HepG2 (cell line): ENCODE results near the gene WIPF3. TPM values are rescaled to one million over a fixed set of nuclear protein-coding genes. Genes with fewer than 3 reads are reported as not detected.

Experiments
- ATAC-seq: fragments of 200-7000 bp; cut with Tn5 transposase; 3 replicates; pipeline ENCODE4 v1.9.1; 2020; ENCODE audit warnings: mild to moderate bottlenecking, moderate library complexity
- BruUV-seq: library from RNA; stranded (reverse); fragments of 400-500 nt; replicated peaks from 2 replicates; lab custom pipeline; 2021; lab: Mats Ljungman, UMichigan
- CTCF ChIA-PET: fragments of 300-600 bp; formaldehyde crosslinking; extraction: SDS; loops from one replicate; lab custom pipeline; 2021; ENCODE audit warnings: low total read pairs, inconsistent platforms, low intra/inter-chr PET ratio; lab: Yijun Ruan, JAX
- POLR2A ChIA-PET: fragments of 350-600 bp; sonication (Branson Sonifier 250); formaldehyde crosslinking; loops from one replicate; lab custom pipeline; 2020; ENCODE audit warnings: antibody characterized with exemption, inconsistent platforms; lab: Yijun Ruan, JAX
- DNase-seq: peaks from one replicate; pipeline ENCODE4 v3.0.0-alpha.2; 2015; ENCODE audit warnings: low spot score
- FAIRE-seq: peaks from 3 replicates; lab custom pipeline; 2011; peaks lifted over from hg19 to GRCh38; lab: Jason Lieb, UNC
- H2AFZ ChIP-seq: one replicate; pipeline ENCODE4 v1.6.1; 2011; ENCODE audit warnings: low read length, inconsistent platforms
- H3K27ac ChIP-seq: fragments of 300-600 bp; 3 replicates; pipeline ENCODE4 v1.8.0; 2011; ENCODE audit warnings: mixed run types, mild to moderate bottlenecking, mixed read lengths, low read length, inconsistent platforms; ENCODE audit not compliant: insufficient read depth; ENCODE audit errors: extremely low read length
- H3K27me3 ChIP-seq, 2 experiments: fragments of 200-600 bp in 1 of 2; 2 replicates in 1 of 2; 3 replicates in 1 of 2; pipeline versions ENCODE4 v1.6.0 to v1.8.0; 2011; ENCODE audit warnings: low read length in 2 of 2, mild to moderate bottlenecking in 2 of 2, moderate library complexity in 2 of 2, inconsistent platforms in 1 of 2; ENCODE audit not compliant: insufficient read depth in 2 of 2, control insufficient read depth in 1 of 2
- H3K36me3 ChIP-seq, 2 experiments: fragments of 200-600 bp in 1 of 2; replicated peaks in 1 of 2; 2 replicates in 1 of 2; 3 replicates in 1 of 2; pipeline versions ENCODE4 v1.5.1 to v1.8.0; 2011; ENCODE audit warnings: low read length in 2 of 2, inconsistent platforms in 1 of 2; ENCODE audit not compliant: insufficient read depth in 2 of 2, control insufficient read depth in 1 of 2
- H3K4me1 ChIP-seq: 2 replicates; pipeline ENCODE4 v1.5.1; 2012; ENCODE audit warnings: low read length, inconsistent platforms; ENCODE audit not compliant: insufficient read depth
- H3K4me2 ChIP-seq: 2 replicates; pipeline ENCODE4 v1.6.0; 2011; ENCODE audit warnings: low read depth, low read length, inconsistent platforms
- H3K4me3 ChIP-seq, 3 experiments: fragments of 200-600 bp in 1 of 3; sonication (generic), shearing (Covaris generic) in 1 of 3; replicated peaks in 1 of 3; 2 replicates each; pipeline ENCODE4 v1.5.1; 2011 to 2016; ENCODE audit warnings: low read length in 3 of 3, inconsistent platforms in 2 of 3, low read depth in 2 of 3, mild to moderate bottlenecking in 2 of 3, control low read depth in 1 of 3, mixed read lengths in 1 of 3; ENCODE audit not compliant: insufficient read depth in 1 of 3
- H3K79me2 ChIP-seq: one replicate; pipeline ENCODE4 v1.6.1; 2011; ENCODE audit warnings: low read length, inconsistent platforms; ENCODE audit not compliant: insufficient read depth
- H3K9ac ChIP-seq: 2 replicates; pipeline ENCODE4 v1.6.0; 2011; ENCODE audit warnings: mild to moderate bottlenecking, low read depth, low read length, inconsistent platforms; ENCODE audit not compliant: insufficient read depth
- H3K9me3 ChIP-seq: 2 replicates; pipeline ENCODE4 v1.5.1; 2012; ENCODE audit warnings: mild to moderate bottlenecking, low read length
- H4K20me1 ChIP-seq: 2 replicates; pipeline ENCODE4 v1.6.0; 2011; ENCODE audit warnings: inconsistent platforms, mild to moderate bottlenecking, low read length, moderate library complexity; ENCODE audit not compliant: insufficient read depth
- ARID5B ChIP-seq: IDR thresholded peaks from 2 replicates; pipeline ENCODE4 v1.4.0; 2020; ENCODE audit warnings: mild to moderate bottlenecking, missing genetic modification reagents
- GABPB1 ChIP-seq: IDR thresholded peaks from 2 replicates; pipeline ENCODE4 v1.6.1; 2016; ENCODE audit warnings: mild to moderate bottlenecking, missing genetic modification reagents, moderate library complexity, missing compliant biosample characterization
- MLX ChIP-seq: IDR thresholded peaks from 2 replicates; pipeline ENCODE4 v1.6.1; 2016
- ZFP36L2 ChIP-seq: sonication (generic); formaldehyde crosslinking; IDR thresholded peaks from 2 replicates; pipeline ENCODE4 v1.4.0; 2020; ENCODE audit warnings: missing genetic modification reagents
- ZNF337 ChIP-seq: sonication (generic); formaldehyde crosslinking; IDR thresholded peaks from 2 replicates; pipeline ENCODE4 v1.5.1; 2020; ENCODE audit warnings: missing genetic modification reagents, low read depth, mild to moderate bottlenecking, borderline replicate concordance
- ZNF567 ChIP-seq: sonication (generic); formaldehyde crosslinking; IDR thresholded peaks from 2 replicates; pipeline ENCODE4 v1.8.1; 2023; ENCODE audit warnings: mild to moderate bottlenecking, missing genetic modification reagents, borderline replicate concordance
- ZNF615 ChIP-seq: sonication (generic); formaldehyde crosslinking; IDR thresholded peaks from 2 replicates; pipeline ENCODE4 v1.5.0; 2020; ENCODE audit warnings: mild to moderate bottlenecking, missing genetic modification reagents, borderline replicate concordance
- ZNF749 ChIP-seq: sonication (generic); formaldehyde crosslinking; IDR thresholded peaks from 2 replicates; pipeline ENCODE4 v1.8.0; 2022; ENCODE audit warnings: mild to moderate bottlenecking, missing genetic modification reagents, moderate library complexity, borderline replicate concordance
- ZNF776 ChIP-seq: sonication (generic); formaldehyde crosslinking; IDR thresholded peaks from 2 replicates; pipeline ENCODE4 v1.4.0; 2020; ENCODE audit warnings: mild to moderate bottlenecking, missing genetic modification reagents
- WGBS: methylation state at CpG from one replicate; pipeline ENCODE4 v1.1.6; 2017; ENCODE audit warnings: low lambda C conversion rate; 5-methylcytosine and 5-hydroxymethylcytosine counted together
- in situ Hi-C: cut with HindIII; loops from 2 replicates; pipeline ENCODE4 v1.10.0; 2017; ENCODE audit warnings: low pct_unique_long_range_greater_than_20kb; ENCODE audit not compliant: extremely low pct_ligation_motif_present
- intact Hi-C: fragments of 100-400 bp; cut with micrococcal nuclease; formaldehyde crosslinking; loops from one replicate; pipeline ENCODE4 v1.10.0; 2022; ENCODE audit not compliant: unreplicated experiment
- polyA plus RNA-seq, 8 experiments: library from polyadenylated mRNA; depleted of rRNA in 3 of 8; stranded (reverse) in 7 of 8; unstranded in 1 of 8; fragments of >200 nt; fragmentation: Illumina TruSeq in 4 of 8; extraction: Trizol in 4 of 8; gene quantifications; 2 replicates each; pipeline versions ENCODE4 v1.2.1 to v1.2.3, GENCODE V29; 2011 to 2016; ENCODE audit warnings: low read depth in 4 of 8, missing spikeins in 1 of 8, mixed read lengths in 1 of 8; ENCODE audit not compliant: insufficient read depth in 1 of 8
- total RNA-seq, 5 experiments: library from RNA; depleted of rRNA; stranded (reverse); fragments of >200 nt; fragmentation: Illumina TruSeq; extraction: Trizol; gene quantifications; 2 replicates each; pipeline ENCODE4 v1.2.3, GENCODE V29; 2016; ENCODE audit warnings: low read depth in 1 of 5
- TF ChIP-seq, protein P1 (sequence below): sonication (generic); formaldehyde crosslinking; IDR thresholded peaks from 2 replicates; pipeline ENCODE4 v1.5.0; 2020; ENCODE audit warnings: mild to moderate bottlenecking, missing genetic modification reagents

The WIPF3 gene
- total and polyA plus RNA-seq, 2 of the 13 experiments (the other 11 are each of a cell fraction or from before 2014, with no cell fraction given), result 0.03 TPM; not detected in 1

GRCh38 chr7:29843093-29843492 is 36.8 kb downstream of the WIPF3 start:
- 77% methylated on average over 6 of the region's 8 CpGs for WGBS
- no peaks in the 10 kb centered on the region for H3K79me2 ChIP-seq
- intact Hi-C loops (no loop called here), in situ Hi-C loops (no loop called here)
- H4K20me1 ChIP-seq, result no peaks in the 10 kb centered on the region
- H3K27me3 ChIP-seq, result peaks cover 0 to 43% of the 10 kb centered on the region in 2 experiments; a peak in 4 of 5 replicates
- FAIRE-seq, result no peak
- no peak overlapping the region for H3K4me2 ChIP-seq
- no peak for ATAC-seq
- CTCF ChIA-PET, result no interaction called here
- no peak for DNase-seq
- no peak overlapping the region for H3K4me3 ChIP-seq
- H3K27ac ChIP-seq, result no peak overlapping the region
- POLR2A ChIA-PET, result no interaction called here
- no peak overlapping the region for H2AFZ ChIP-seq
- H3K36me3 ChIP-seq, result no peaks in the 10 kb centered on the region
- H3K4me1 ChIP-seq, result no peaks in the 10 kb centered on the region
- no TSS peak for BruUV-seq
- no peak overlapping the region for H3K9ac ChIP-seq
- no peak for TF ChIP-seq ARID5B (CRISPR knock-in tag)
- no peak for TF ChIP-seq ZNF337 (CRISPR knock-in tag)
- no peak for TF ChIP-seq ZNF749 (CRISPR knock-in tag)
- no peak for TF ChIP-seq ZNF776 (CRISPR knock-in tag)
- TF ChIP-seq ZNF615 (CRISPR knock-in tag), result no peak
- TF ChIP-seq, protein P1, sequence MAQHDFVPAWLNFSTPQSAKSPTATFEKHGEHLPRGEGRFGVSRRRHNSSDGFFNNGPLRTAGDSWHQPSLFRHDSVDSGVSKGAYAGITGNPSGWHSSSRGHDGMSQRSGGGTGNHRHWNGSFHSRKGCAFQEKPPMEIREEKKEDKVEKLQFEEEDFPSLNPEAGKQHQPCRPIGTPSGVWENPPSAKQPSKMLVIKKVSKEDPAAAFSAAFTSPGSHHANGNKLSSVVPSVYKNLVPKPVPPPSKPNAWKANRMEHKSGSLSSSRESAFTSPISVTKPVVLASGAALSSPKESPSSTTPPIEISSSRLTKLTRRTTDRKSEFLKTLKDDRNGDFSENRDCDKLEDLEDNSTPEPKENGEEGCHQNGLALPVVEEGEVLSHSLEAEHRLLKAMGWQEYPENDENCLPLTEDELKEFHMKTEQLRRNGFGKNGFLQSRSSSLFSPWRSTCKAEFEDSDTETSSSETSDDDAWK (CRISPR knock-in tag), result no peak
- TF ChIP-seq MLX (CRISPR knock-in tag), result no peak
- TF ChIP-seq ZFP36L2 (CRISPR knock-in tag), result no peak
- TF ChIP-seq GABPB1 (CRISPR knock-in tag), result no peak
- TF ChIP-seq ZNF567 (CRISPR knock-in tag), result no peak
- no peaks in the 10 kb centered on the region for H3K9me3 ChIP-seq
